H1 (cell line): ENCODE data around the gene CAD.

Experiments used
- CBX5 ChIP-seq: fragments of 300-800, 300-1000 bp; sonication (generic); IDR thresholded peaks from 2 replicates; pipeline ENCODE4 v1.7.1; 2016; ENCODE audit warnings: antibody characterized with exemption, low read length, low read depth
- CTCF ChIP-seq, 3 experiments: IDR thresholded peaks; 1 replicate in 2 of 3; 2 replicates in 1 of 3; pipeline versions ENCODE4 v1.5.1 to v1.6.1; 2011; ENCODE audit warnings: low read length in 3 of 3, mild to moderate bottlenecking in 3 of 3, inconsistent platforms in 2 of 3, low read depth in 1 of 3, moderate library complexity in 1 of 3; ENCODE audit not compliant: insufficient read depth in 1 of 3; ENCODE audit errors: control extremely low read depth in 1 of 3
- EZH2 ChIP-seq: fragments of 200-600 bp; sonication (generic); IDR thresholded peaks from 2 replicates; pipeline ENCODE4 v1.7.1; 2012; ENCODE audit warnings: low read depth, mild to moderate bottlenecking, moderate library complexity, low read length, inconsistent platforms; ENCODE audit not compliant: severe bottlenecking
- NRF1 ChIP-seq: IDR thresholded peaks from 2 replicates; pipeline ENCODE4 v1.6.1; 2011; ENCODE audit warnings: mild to moderate bottlenecking, low read depth, low read length, improper control_type of control experiment

- TF ChIP-seq CTCF (IDR thresholded peaks at IDR 0.05; ENCODE audit: control extremely low read depth in 1 of 3, insufficient read depth in 1 of 3, low read depth in 1 of 3, low read length in 3 of 3) (no peak), NRF1 (no peak), EZH2 (no peak), CBX5 (no peak)
These were observed 5.8 kb upstream of the CAD start for GRCh38 chr2:27211241-27211942.
